Heart left ventricle (tissue), 13 donors: ENCODE results near the gene NPBWR2.

Experiments
- POLR2A ChIP-seq, 2 donors: fragments of 450-650 bp; IDR thresholded peaks; one replicate each; pipeline ENCODE4 v1.6.1; 2017; ENCODE audit warnings: antibody characterized with exemption in 2 of 2, mild to moderate bottlenecking in 2 of 2, moderate library complexity in 2 of 2
- TF ChIP-seq, protein P1 (sequence below), 12 donors: fragments of 200-600 bp; sonication (generic) in 4 of 12; IDR thresholded peaks; one replicate each; pipeline versions ENCODE4 v1.5.0 to v1.8.0; 2018 to 2022; ENCODE audit warnings: antibody characterized with exemption in 12 of 12, mild to moderate bottlenecking in 5 of 12
- donor health status: ischemic (EF 13 %, LVEDD 7.1; RV severe dilation, severe dysfunction).
- donor health status: DM: no; HTN: yes; CAD: no.
- donor health status: DM: no; HTN: no; CAD: no.
- donor health status: ischemic (EF 25% LVEDD 6.9; RV normal size, moderate dysfunction).
- donor health status: ischemic (EF 25% LVEDD 5.7; RV mildly dilated, moderate dysfunction).
- donor health status: ischemic (EF 35%, LVEDD 5.7; RV mildly dilated, moderate dysfunction).
- donor health status: nonischemic (EF 11% LVEDD 7.7; RV severe dilation, severe dysfunction).
- donor health status: DM: yes; HTN: yes; CAD: no.
- donor health status: PGD.
- donor health status: ischemic (EF 29% LVEDD 5.4; RV normal size, mild dysfunction).
- donor health status: nonischemic (EF 23%, LVEDD 6.1; RV moderate dilation, normal function).

DNA sequence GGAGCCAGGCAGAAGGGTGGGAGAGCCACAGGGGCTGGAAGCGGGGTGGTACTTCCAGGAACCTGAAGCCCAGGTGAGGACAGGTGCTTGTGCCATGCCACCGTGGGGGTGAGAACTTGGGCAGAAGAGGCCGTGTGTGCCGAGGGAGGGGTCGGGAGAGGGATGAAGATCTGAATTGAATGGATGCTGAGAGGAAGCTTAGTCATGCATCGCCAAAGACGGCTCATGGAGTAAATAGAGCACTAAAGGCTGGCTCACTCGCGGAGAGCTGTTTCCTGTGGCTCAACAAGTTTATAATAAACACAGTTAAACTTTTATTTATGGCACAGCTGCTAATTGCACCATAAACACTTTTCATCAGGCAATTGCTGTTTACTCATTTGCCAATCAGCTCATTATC is 35.2 kb upstream of the NPBWR2 start:
- TF ChIP-seq POLR2A (IDR thresholded peaks at IDR 0.05): no peak
- TF ChIP-seq, protein P1, sequence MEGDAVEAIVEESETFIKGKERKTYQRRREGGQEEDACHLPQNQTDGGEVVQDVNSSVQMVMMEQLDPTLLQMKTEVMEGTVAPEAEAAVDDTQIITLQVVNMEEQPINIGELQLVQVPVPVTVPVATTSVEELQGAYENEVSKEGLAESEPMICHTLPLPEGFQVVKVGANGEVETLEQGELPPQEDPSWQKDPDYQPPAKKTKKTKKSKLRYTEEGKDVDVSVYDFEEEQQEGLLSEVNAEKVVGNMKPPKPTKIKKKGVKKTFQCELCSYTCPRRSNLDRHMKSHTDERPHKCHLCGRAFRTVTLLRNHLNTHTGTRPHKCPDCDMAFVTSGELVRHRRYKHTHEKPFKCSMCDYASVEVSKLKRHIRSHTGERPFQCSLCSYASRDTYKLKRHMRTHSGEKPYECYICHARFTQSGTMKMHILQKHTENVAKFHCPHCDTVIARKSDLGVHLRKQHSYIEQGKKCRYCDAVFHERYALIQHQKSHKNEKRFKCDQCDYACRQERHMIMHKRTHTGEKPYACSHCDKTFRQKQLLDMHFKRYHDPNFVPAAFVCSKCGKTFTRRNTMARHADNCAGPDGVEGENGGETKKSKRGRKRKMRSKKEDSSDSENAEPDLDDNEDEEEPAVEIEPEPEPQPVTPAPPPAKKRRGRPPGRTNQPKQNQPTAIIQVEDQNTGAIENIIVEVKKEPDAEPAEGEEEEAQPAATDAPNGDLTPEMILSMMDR (IDR thresholded peaks at IDR 0.05): no peak
